H1 (cell line): ENCODE results near the gene AAK1. TPM values are rescaled to one million over a fixed set of nuclear protein-coding genes. Genes with fewer than 3 reads are reported as not detected.

Experiments
- ATF3 ChIP-seq: IDR thresholded peaks from 2 replicates; pipeline ENCODE4 v1.6.1; 2011; ENCODE audit warnings: low read depth, mild to moderate bottlenecking, low read length; ENCODE audit not compliant: insufficient read depth
- JUND ChIP-seq: IDR thresholded peaks from 2 replicates; pipeline ENCODE4 v1.6.1; 2011; ENCODE audit warnings: mild to moderate bottlenecking, improper control_type of control experiment, low read length
- RXRA ChIP-seq: IDR thresholded peaks from 2 replicates; pipeline ENCODE4 v1.6.1; 2011; ENCODE audit warnings: low read depth, mild to moderate bottlenecking, low read length, moderate library complexity; ENCODE audit not compliant: insufficient read depth
- SIN3A ChIP-seq, 2 experiments: IDR thresholded peaks in 1 of 2; conservative IDR thresholded peaks in 1 of 2; 2 replicates each; pipeline ENCODE4 v1.6.1; 2011 to 2012; ENCODE audit warnings: low read length in 2 of 2, improper control_type of control experiment in 1 of 2, low read depth in 1 of 2, mild to moderate bottlenecking in 1 of 2
- TAF1 ChIP-seq: IDR thresholded peaks from 2 replicates; pipeline ENCODE4 v1.6.1; 2011; ENCODE audit warnings: mild to moderate bottlenecking, low read depth, low read length
- polyA plus RNA-seq, 7 experiments: library from polyadenylated mRNA; depleted of rRNA in 3 of 7; stranded (reverse) in 5 of 7; unstranded in 2 of 7; fragments of >200 nt in 5 of 7; fragments of 200-250 nt in 2 of 7; gene quantifications; 1 replicate in 5 of 7; 2 replicates in 1 of 7; 4 replicates in 1 of 7; pipeline versions ENCODE4 v1.2.1 to v1.2.3, GENCODE V29; 2011 to 2013; ENCODE audit warnings: missing spikeins in 2 of 7, mixed read lengths in 2 of 7
- total RNA-seq: library from RNA; stranded (reverse); fragmentation: NEBNext Ultra II Directional; extraction: Animal tissue kit (Norgen Biotek cat#: 25700); gene quantifications from 2 replicates; pipeline ENCODE4 v1.2.1, GENCODE V29; 2021

The AAK1 gene
- total and polyA plus RNA-seq, 2 of the 8 experiments (the other 6 are each of a cell fraction or from before 2014, with no cell fraction given): 10.0 to 40.5 TPM

GRCh38 chr2:69619725-69620124 lies 23.8 kb downstream of the AAK1 start (continued):
- TF ChIP-seq TAF1 (no peak), RXRA (no peak), JUND (no peak), ATF3 (no peak), SIN3A (conservative IDR thresholded peaks at IDR 0.05 in 1 of 2, IDR thresholded peaks at IDR 0.05 in 1 of 2; ENCODE audit: low read depth in 1 of 2, low read length in 2 of 2) (no peak)
- TF ChIP-seq, all 59 proteins: peak for 0
